ENCODE data around the gene PLK2. TPM values are rescaled to one million over a fixed set of nuclear protein-coding genes. Genes with fewer than 3 reads are reported as not detected.

The PLK2 gene
- total and polyA plus RNA-seq, 2 of the 8 experiments (the other 6 are each of a cell fraction or from before 2014, with no cell fraction given) = 5.8 to 20.6 TPM

- H3K36me3 ChIP-seq (ENCODE audit: control insufficient read depth in 2 of 4, insufficient read depth in 4 of 4, low read length in 3 of 4) = peaks cover 8 to 34% (median 26%) of the 10 kb centered on the region in 4 experiments
- no peak overlapping the region for H3K9ac ChIP-seq (replicated peaks in 1 of 4; ENCODE audit: extremely low read depth in 1 of 4, low read depth in 3 of 4, low read length in 3 of 4)
- H3K23ac ChIP-seq (ENCODE audit: insufficient read length) = no peak overlapping the region
- H2BK15ac ChIP-seq (ENCODE audit: low read length) = no peak overlapping the region
- no peaks in the 10 kb centered on the region for H3K79me1 ChIP-seq (ENCODE audit: low read depth, low read length)
- no peaks in the 10 kb centered on the region for H3K79me2 ChIP-seq (ENCODE audit: control insufficient read depth in 1 of 2, insufficient read depth in 2 of 2, low read length in 2 of 2)
- WGBS, 2 experiments (ENCODE audit: extremely low coverage in 1 of 2, insufficient coverage in 1 of 2, insufficient read length in 1 of 2, insufficient replicate concordance in 2 of 2, low coverage in 1 of 2, low lambda C conversion rate in 2 of 2, missing lambda C conversion rate in 1 of 2) = 87 to 100% methylated on average over 1 to 3 of the region's 3 CpGs
- H3K56ac ChIP-seq (replicated peaks; ENCODE audit: insufficient read length, low read depth, low read length) = no peak overlapping the region
- no peak for TF ChIP-seq SUZ12 (IDR thresholded peaks at IDR 0.05; ENCODE audit: low read length)
- TF ChIP-seq EZH2 (IDR thresholded peaks at IDR 0.05; ENCODE audit: low read depth, low read length, severe bottlenecking) = no peak
- TF ChIP-seq FOSL1 (IDR thresholded peaks at IDR 0.05; ENCODE audit: insufficient read depth, low read depth, low read length) = no peak
- TF ChIP-seq CHD2 (IDR thresholded peaks at IDR 0.05; ENCODE audit: low read length) = no peak
- no peaks in the 10 kb centered on the region for H3K27me3 ChIP-seq (replicated peaks in 1 of 4; ENCODE audit: control insufficient read depth in 3 of 4, extremely low read depth in 1 of 4, insufficient read depth in 3 of 4, low read length in 3 of 4)
- H3K4ac ChIP-seq (replicated peaks; ENCODE audit: insufficient read length, low read depth, low read length) = no peak overlapping the region
- no peak overlapping the region for H4K5ac ChIP-seq (ENCODE audit: insufficient read length, low read depth, low read length)
- no peak for DNase-seq (ENCODE audit: low read depth in 1 of 2, low spot score in 2 of 2)
- no peak overlapping the region for H2BK20ac ChIP-seq (ENCODE audit: low read length)
- H3K23me2 ChIP-seq (ENCODE audit: low read depth, low read length) = no peaks in the 10 kb centered on the region
- no peak overlapping the region for H2AK5ac ChIP-seq (ENCODE audit: low read depth, low read length)
- no peak overlapping the region for H2BK120ac ChIP-seq (replicated peaks; ENCODE audit: low read depth, low read length)
- no peaks in the 10 kb centered on the region for H3K4me1 ChIP-seq (replicated peaks in 1 of 4; ENCODE audit: control insufficient read depth in 3 of 4, insufficient read depth in 4 of 4, low read length in 3 of 4)
- no peak overlapping the region for H3K27ac ChIP-seq (ENCODE audit: low read depth, low read length)
- no peak for FAIRE-seq
- H4K8ac ChIP-seq (ENCODE audit: extremely low read depth, insufficient read depth, low read length) = no peak overlapping the region
- no peak overlapping the region for H3K14ac ChIP-seq (ENCODE audit: insufficient read length)
- H2BK5ac ChIP-seq (ENCODE audit: low read depth, low read length) = no peak overlapping the region
- no peak overlapping the region for H2BK12ac ChIP-seq (ENCODE audit: low read depth, low read length)
- H4K91ac ChIP-seq (replicated peaks; ENCODE audit: insufficient read length, low read length) = no peak overlapping the region
- H3K18ac ChIP-seq (ENCODE audit: extremely low read depth, low read length) = no peak overlapping the region
- H4K20me1 ChIP-seq (replicated peaks in 1 of 2; ENCODE audit: control insufficient read depth in 1 of 2, insufficient read depth in 2 of 2, low read length in 2 of 2) = no peaks in the 10 kb centered on the region
- ChIA-PET CTCF (ENCODE audit: partially characterized antibody) (no interaction called here), POLR2A (ENCODE audit: partially characterized antibody) (no interaction called here)
- no peak overlapping the region for H3K4me2 ChIP-seq (ENCODE audit: insufficient read depth in 1 of 2, low read depth in 2 of 2, low read length in 2 of 2)
- no peak overlapping the region for H2AFZ ChIP-seq (ENCODE audit: low read length)
- H3K9me3 ChIP-seq (ENCODE audit: insufficient read depth in 2 of 2, low read depth in 1 of 2, low read length in 1 of 2) = no peaks in the 10 kb centered on the region
- H3K4me3 ChIP-seq (ENCODE audit: extremely low read depth in 1 of 4, insufficient read depth in 2 of 4, low read depth in 3 of 4, low read length in 4 of 4) = no peak overlapping the region
Observed at GRCh38 chr5:58452566-58453258, 7.2 kb downstream of the PLK2 start.
